HPDE6-E6E7 (cell line): ENCODE data around the gene EPHA10.
"Not testable (repeated sequence)": the region's sequence is repeated elsewhere in the genome, so short reads cannot be mapped to it uniquely, and the experiment has no call there.

Source experiments
- DNase-seq: peaks from one replicate; pipeline ENCODE4 v3.0.0; 2011; ENCODE audit warnings: missing footprints; ENCODE audit errors: extremely low spot score

Gene EPHA10

GRCh38 chr1:37771440-37771839, 6.5 kb upstream of the EPHA10 start:
- DNase-seq, result not testable (repeated sequence)

- DNase-seq, result no peak
These were observed 2.6 kb upstream of the EPHA10 start for GRCh38 chr1:37767488-37767887.

GRCh38 chr1:37765916-37766664, 1.2 kb upstream of the EPHA10 start:
- DNase-seq, result no peak

- no peak for DNase-seq
These were observed 500 bp downstream of the EPHA10 start for GRCh38 chr1:37764414-37764825.

GRCh38 chr1:37763791-37764413, 1.0 kb downstream of the EPHA10 start:
- DNase-seq, result no peak

GRCh38 chr1:37762516-37762915, 2.4 kb downstream of the EPHA10 start:
- no peak for DNase-seq

- no peak for DNase-seq
These were observed 3.4 kb downstream of the EPHA10 start for GRCh38 chr1:37761416-37762095.

- DNase-seq, result no peak
These were observed 5.5 kb downstream of the EPHA10 start for GRCh38 chr1:37759451-37759850.

GRCh38 chr1:37755951-37756560, 8.9 kb downstream of the EPHA10 start:
- no peak for DNase-seq

- DNase-seq, result no peak
These were observed 9.6 kb downstream of the EPHA10 start for GRCh38 chr1:37755290-37755689.

- DNase-seq, result no peak
These were observed 11.2 kb downstream of the EPHA10 start for GRCh38 chr1:37753473-37754321.

GRCh38 chr1:37752583-37753471, 12.1 kb downstream of the EPHA10 start:
- DNase-seq, result no peak

GRCh38 chr1:37752213-37752582, 12.7 kb downstream of the EPHA10 start:
- DNase-seq, result no peak

GRCh38 chr1:37748565-37748964, 16.4 kb downstream of the EPHA10 start:
- DNase-seq, result no peak

GRCh38 chr1:37746806-37747205, 18.1 kb downstream of the EPHA10 start:
- DNase-seq, result no peak

- no peak for DNase-seq
These were observed 23.3 kb downstream of the EPHA10 start for GRCh38 chr1:37741662-37742061.

GRCh38 chr1:37741130-37741529, 23.8 kb downstream of the EPHA10 start:
- DNase-seq, result peak; percentile 55

GRCh38 chr1:37739222-37739621, 25.7 kb downstream of the EPHA10 start:
- no peak for DNase-seq

GRCh38 chr1:37738619-37739018, 26.3 kb downstream of the EPHA10 start:
- not testable (repeated sequence) for DNase-seq

- DNase-seq, result not testable (repeated sequence)
These were observed 26.9 kb downstream of the EPHA10 start for GRCh38 chr1:37737975-37738374.
